WTC11 (cell line): ENCODE measurements around the gene CALCR. TPM values are rescaled to one million over a fixed set of nuclear protein-coding genes. Genes with fewer than 3 reads are reported as not detected.

Source experiments
- ATAC-seq: fragments of 200-7000 bp; cut with Tn5 transposase; 2 replicates; pipeline ENCODE4 v1.10.0; 2021; ENCODE audit warnings: mild to moderate bottlenecking, moderate library complexity
- CTCF ChIA-PET: fragments of 300-600 bp; sonication (Branson Sonifier 250); formaldehyde crosslinking; loops from one replicate; lab custom pipeline; 2021; ENCODE audit warnings: antibody characterized with exemption; lab: Charles Lee
- POLR2A ChIA-PET: fragments of 350-600 bp; sonication (Branson Sonifier 250); formaldehyde crosslinking; loops from one replicate; lab custom pipeline; 2021; ENCODE audit warnings: antibody characterized with exemption; lab: Charles Lee
- DNase-seq: peaks from one replicate; pipeline ENCODE4 v3.0.0; 2021; ENCODE audit warnings: low spot score
- H3K27ac Mint-ChIP-seq: 2 replicates; pipeline ENCODE4 v1.8.0; 2021; ENCODE audit warnings: mixed read lengths
- H3K27me3 Mint-ChIP-seq: 2 replicates; pipeline ENCODE4 v1.8.0; 2021; ENCODE audit warnings: low read depth, mild to moderate bottlenecking, moderate library complexity, mixed read lengths
- H3K36me3 Mint-ChIP-seq: 2 replicates; pipeline ENCODE4 v1.8.0; 2021; ENCODE audit warnings: mixed read lengths
- H3K4me1 Mint-ChIP-seq: 2 replicates; pipeline ENCODE4 v1.8.0; 2022; ENCODE audit warnings: mixed read lengths
- H3K4me3 Mint-ChIP-seq: 2 replicates; pipeline ENCODE4 v1.8.0; 2021; ENCODE audit warnings: mild to moderate bottlenecking, moderate library complexity, mixed read lengths
- H3K9me3 Mint-ChIP-seq: 2 replicates; pipeline ENCODE4 v1.8.0; 2021; ENCODE audit warnings: mixed read lengths
- CREM ChIP-seq: sonication (generic); formaldehyde crosslinking; IDR thresholded peaks from 2 replicates; pipeline ENCODE4 v1.8.1; 2022; ENCODE audit warnings: mild to moderate bottlenecking, missing genetic modification reagents, moderate library complexity
- E2F1 ChIP-seq: sonication (generic); formaldehyde crosslinking; IDR thresholded peaks from 2 replicates; pipeline ENCODE4 v1.8.0; 2022; ENCODE audit warnings: mild to moderate bottlenecking, missing genetic modification reagents
- ETV6 ChIP-seq: sonication (generic); formaldehyde crosslinking; IDR thresholded peaks from 2 replicates; pipeline ENCODE4 v1.8.1; 2022; ENCODE audit warnings: mild to moderate bottlenecking, missing genetic modification reagents
- GABPB1 ChIP-seq: sonication (generic); formaldehyde crosslinking; IDR thresholded peaks from 2 replicates; pipeline ENCODE4 v1.8.1; 2023; ENCODE audit warnings: mild to moderate bottlenecking, missing genetic modification reagents
- HMGXB4 ChIP-seq: sonication (generic); formaldehyde crosslinking; IDR thresholded peaks from 2 replicates; pipeline ENCODE4 v1.8.1; 2023; ENCODE audit warnings: mild to moderate bottlenecking, moderate library complexity, missing genetic modification reagents
- IRF2 ChIP-seq: sonication (generic); formaldehyde crosslinking; IDR thresholded peaks from 2 replicates; pipeline ENCODE4 v1.8.0; 2022; ENCODE audit warnings: low read depth, missing genetic modification reagents, borderline replicate concordance
- MLX ChIP-seq: sonication (generic); formaldehyde crosslinking; IDR thresholded peaks from 2 replicates; pipeline ENCODE4 v1.8.1; 2023; ENCODE audit warnings: mild to moderate bottlenecking, missing genetic modification reagents, moderate library complexity
- NFE2L1 ChIP-seq: sonication (generic); formaldehyde crosslinking; IDR thresholded peaks from 2 replicates; pipeline ENCODE4 v1.8.1; 2023; ENCODE audit warnings: missing genetic modification reagents
- NR3C1 ChIP-seq: sonication (generic); formaldehyde crosslinking; conservative IDR thresholded peaks from 2 replicates; pipeline ENCODE4 v1.8.1; 2023; ENCODE audit warnings: low read depth, mild to moderate bottlenecking, missing genetic modification reagents
- SMAD4 ChIP-seq: sonication (generic); formaldehyde crosslinking; IDR thresholded peaks from 2 replicates; pipeline ENCODE4 v1.8.0; 2022; ENCODE audit warnings: mild to moderate bottlenecking, missing genetic modification reagents
- SP1 ChIP-seq: sonication (generic); formaldehyde crosslinking; conservative IDR thresholded peaks from 2 replicates; pipeline ENCODE4 v1.8.1; 2022; ENCODE audit warnings: missing genetic modification reagents
- TEAD1 ChIP-seq: sonication (generic); formaldehyde crosslinking; IDR thresholded peaks from 2 replicates; pipeline ENCODE4 v1.8.0; 2022; ENCODE audit warnings: mild to moderate bottlenecking, missing genetic modification reagents
- TP53 ChIP-seq: sonication (generic); formaldehyde crosslinking; IDR thresholded peaks from 2 replicates; pipeline ENCODE4 v1.8.1; 2023; ENCODE audit warnings: mild to moderate bottlenecking, missing genetic modification reagents
- ZNF232 ChIP-seq: sonication (generic); formaldehyde crosslinking; IDR thresholded peaks from 2 replicates; pipeline ENCODE4 v1.8.0; 2022; ENCODE audit warnings: mild to moderate bottlenecking, missing genetic modification reagents
- ZNF317 ChIP-seq: sonication (generic); formaldehyde crosslinking; IDR thresholded peaks from 2 replicates; pipeline ENCODE4 v1.8.1; 2023; ENCODE audit warnings: low read depth, mild to moderate bottlenecking, moderate library complexity, missing genetic modification reagents, borderline replicate concordance
- total RNA-seq: library from RNA; stranded (reverse); gene quantifications from 3 replicates; pipeline ENCODE4 v1.2.3, GENCODE V29; 2021
- TF ChIP-seq, protein P1 (sequence below): sonication (generic); formaldehyde crosslinking; IDR thresholded peaks from 2 replicates; pipeline ENCODE4 v1.8.0; 2022; ENCODE audit warnings: mild to moderate bottlenecking, missing genetic modification reagents
- TF ChIP-seq, protein P2 (sequence below): fragments of 250-450 bp; sonication (Bioruptor Pico); IDR thresholded peaks from 2 replicates; pipeline ENCODE4 v1.9.0; 2021; ENCODE audit warnings: mild to moderate bottlenecking
- TF ChIP-seq, protein P3 (sequence below): sonication (generic); formaldehyde crosslinking; IDR thresholded peaks from 2 replicates; pipeline ENCODE4 v1.8.1; 2022; ENCODE audit warnings: missing genetic modification reagents, borderline replicate concordance

CALCR gene
- total RNA-seq, 1 experiment from 2014 or later: 0.81 TPM

DNA sequence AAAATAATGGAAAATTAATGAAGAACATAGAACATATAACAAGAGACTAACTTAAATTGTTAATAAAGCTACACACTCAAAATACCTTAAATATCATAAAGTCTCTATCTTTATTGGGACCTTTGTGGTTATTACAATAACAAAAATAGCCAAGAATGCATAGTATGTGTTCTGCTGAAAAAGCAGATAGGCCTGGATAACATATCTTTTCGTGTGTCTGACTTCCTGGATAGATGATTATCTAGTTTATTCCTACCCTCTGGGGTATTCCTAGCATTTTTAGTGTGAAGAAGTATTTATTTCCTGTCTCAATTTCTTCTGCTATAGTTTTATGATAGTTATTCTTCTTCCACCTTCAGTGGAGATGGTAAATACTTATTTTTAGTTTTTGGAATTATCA, 36.5 kb downstream of the CALCR start (continued):
- TF ChIP-seq, protein P1, sequence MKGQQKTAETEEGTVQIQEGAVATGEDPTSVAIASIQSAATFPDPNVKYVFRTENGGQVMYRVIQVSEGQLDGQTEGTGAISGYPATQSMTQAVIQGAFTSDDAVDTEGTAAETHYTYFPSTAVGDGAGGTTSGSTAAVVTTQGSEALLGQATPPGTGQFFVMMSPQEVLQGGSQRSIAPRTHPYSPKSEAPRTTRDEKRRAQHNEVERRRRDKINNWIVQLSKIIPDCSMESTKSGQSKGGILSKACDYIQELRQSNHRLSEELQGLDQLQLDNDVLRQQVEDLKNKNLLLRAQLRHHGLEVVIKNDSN: no peak

DNA sequence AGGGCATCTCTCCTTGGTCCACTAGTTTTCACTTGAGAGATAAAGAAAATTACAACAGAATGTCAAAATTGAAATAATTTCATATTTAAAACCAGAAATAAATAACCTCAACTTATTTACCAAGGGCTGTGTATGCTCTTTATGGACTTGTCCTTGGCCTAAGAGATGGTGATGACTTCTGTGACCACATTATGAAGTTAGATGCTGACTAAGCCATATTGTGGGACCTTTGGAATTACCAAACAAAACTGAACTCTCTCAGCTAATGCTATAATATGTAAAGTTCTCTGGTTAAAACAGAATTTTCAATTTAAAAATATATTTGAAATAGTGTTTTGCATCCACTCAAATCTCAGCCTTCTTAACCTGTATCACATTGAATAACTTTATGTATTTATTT, 38.9 kb downstream of the CALCR start:
- Mint-ChIP-seq H3K27ac (no peak overlapping the region), H3K36me3 (no peaks in the 10 kb centered on the region), H3K4me1 (peaks cover 8% of the 10 kb centered on the region), H3K4me3 (no peak overlapping the region), H3K27me3 (no peaks in the 10 kb centered on the region), H3K9me3 (no peaks in the 10 kb centered on the region)
- no peak for TF ChIP-seq TP53 (CRISPR knock-in tag)
- no peak for TF ChIP-seq ZNF232 (CRISPR knock-in tag)
- no peak for TF ChIP-seq HMGXB4 (CRISPR knock-in tag)
- TF ChIP-seq ZNF317 (CRISPR knock-in tag): no peak
- TF ChIP-seq, protein P2, sequence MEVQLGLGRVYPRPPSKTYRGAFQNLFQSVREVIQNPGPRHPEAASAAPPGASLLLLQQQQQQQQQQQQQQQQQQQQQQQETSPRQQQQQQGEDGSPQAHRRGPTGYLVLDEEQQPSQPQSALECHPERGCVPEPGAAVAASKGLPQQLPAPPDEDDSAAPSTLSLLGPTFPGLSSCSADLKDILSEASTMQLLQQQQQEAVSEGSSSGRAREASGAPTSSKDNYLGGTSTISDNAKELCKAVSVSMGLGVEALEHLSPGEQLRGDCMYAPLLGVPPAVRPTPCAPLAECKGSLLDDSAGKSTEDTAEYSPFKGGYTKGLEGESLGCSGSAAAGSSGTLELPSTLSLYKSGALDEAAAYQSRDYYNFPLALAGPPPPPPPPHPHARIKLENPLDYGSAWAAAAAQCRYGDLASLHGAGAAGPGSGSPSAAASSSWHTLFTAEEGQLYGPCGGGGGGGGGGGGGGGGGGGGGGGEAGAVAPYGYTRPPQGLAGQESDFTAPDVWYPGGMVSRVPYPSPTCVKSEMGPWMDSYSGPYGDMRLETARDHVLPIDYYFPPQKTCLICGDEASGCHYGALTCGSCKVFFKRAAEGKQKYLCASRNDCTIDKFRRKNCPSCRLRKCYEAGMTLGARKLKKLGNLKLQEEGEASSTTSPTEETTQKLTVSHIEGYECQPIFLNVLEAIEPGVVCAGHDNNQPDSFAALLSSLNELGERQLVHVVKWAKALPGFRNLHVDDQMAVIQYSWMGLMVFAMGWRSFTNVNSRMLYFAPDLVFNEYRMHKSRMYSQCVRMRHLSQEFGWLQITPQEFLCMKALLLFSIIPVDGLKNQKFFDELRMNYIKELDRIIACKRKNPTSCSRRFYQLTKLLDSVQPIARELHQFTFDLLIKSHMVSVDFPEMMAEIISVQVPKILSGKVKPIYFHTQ (CRISPR knock-in tag): no peak
- TF ChIP-seq MLX: no peak
- TF ChIP-seq SMAD4 (CRISPR knock-in tag): no peak
- no peak for TF ChIP-seq GABPB1 (CRISPR knock-in tag)
- TF ChIP-seq TEAD1 (CRISPR knock-in tag): no peak
- no peak for TF ChIP-seq IRF2 (CRISPR knock-in tag)
- TF ChIP-seq ETV6 (CRISPR knock-in tag): no peak
- TF ChIP-seq NR3C1 (CRISPR knock-in tag): no peak
- no peak for TF ChIP-seq SP1 (CRISPR knock-in tag)
- no peak for TF ChIP-seq E2F1
- TF ChIP-seq, protein P3, sequence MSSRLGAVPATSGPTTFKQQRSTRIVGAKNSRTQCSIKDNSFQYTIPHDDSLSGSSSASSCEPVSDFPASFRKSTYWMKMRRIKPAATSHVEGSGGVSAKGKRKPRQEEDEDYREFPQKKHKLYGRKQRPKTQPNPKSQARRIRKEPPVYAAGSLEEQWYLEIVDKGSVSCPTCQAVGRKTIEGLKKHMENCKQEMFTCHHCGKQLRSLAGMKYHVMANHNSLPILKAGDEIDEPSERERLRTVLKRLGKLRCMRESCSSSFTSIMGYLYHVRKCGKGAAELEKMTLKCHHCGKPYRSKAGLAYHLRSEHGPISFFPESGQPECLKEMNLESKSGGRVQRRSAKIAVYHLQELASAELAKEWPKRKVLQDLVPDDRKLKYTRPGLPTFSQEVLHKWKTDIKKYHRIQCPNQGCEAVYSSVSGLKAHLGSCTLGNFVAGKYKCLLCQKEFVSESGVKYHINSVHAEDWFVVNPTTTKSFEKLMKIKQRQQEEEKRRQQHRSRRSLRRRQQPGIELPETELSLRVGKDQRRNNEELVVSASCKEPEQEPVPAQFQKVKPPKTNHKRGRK (CRISPR knock-in tag): no peak
- TF ChIP-seq CREM (CRISPR knock-in tag): no peak
- TF ChIP-seq NFE2L1: no peak
- CTCF ChIA-PET: interaction anchor here (1.1 kb wide), 1 partner anchor 93 kb away, joined by 3 read pairs; no protein-coding TSS in a partner anchor
- POLR2A ChIA-PET: no interaction called here
- DNase-seq (no peak), ATAC-seq (no peak)
